Posterior vena cava (tissue), 2 donors: ENCODE results near the gene GRIN1. TPM values are rescaled to one million over a fixed set of nuclear protein-coding genes. Genes with fewer than 3 reads are reported as not detected.

ENCODE experiments used
- DNase-seq: peaks from one replicate; pipeline ENCODE4 v3.0.0-alpha.2; 2020; ENCODE audit warnings: low spot score
- intact Hi-C, 2 donors: fragments of 100-400 bp; cut with DNase I; formaldehyde crosslinking; loops; one replicate each; pipeline versions ENCODE4 v1.14.1 to v1.14.2; 2022 to 2023
- total RNA-seq, 2 donors: library from RNA; stranded (reverse); fragmentation: NEBNext Ultra II Directional; extraction: Animal tissue kit (Norgen Biotek cat#: 25700); gene quantifications; one replicate each; pipeline ENCODE4 v1.2.1, GENCODE V29; 2021
- donor health status: DM: yes; HTN: yes; CAD: no.
- donor health status: DM: yes; HTN: yes; CAD: no.

The GRIN1 gene
- total RNA-seq, 2 donors from 2014 or later = not detected

- no peak for DNase-seq
- intact Hi-C loops = no loop called here
Observed at GRCh38 chr9:137141976-137142936, 3.3 kb downstream of the GRIN1 start.

- no peak for DNase-seq
- intact Hi-C loops = no loop called here
Observed at GRCh38 chr9:137143459-137143858, 4.5 kb downstream of the GRIN1 start.

GRCh38 chr9:137145731-137146526 lies 7.0 kb downstream of the GRIN1 start:
- no peak for DNase-seq
- intact Hi-C loops = no loop called here

GRCh38 chr9:137146527-137146918 lies 7.6 kb downstream of the GRIN1 start:
- DNase-seq = no peak
- intact Hi-C loops = no loop called here

GRCh38 chr9:137147091-137147792 lies 8.3 kb downstream of the GRIN1 start:
- DNase-seq = no peak
- intact Hi-C loops = no loop called here

GRCh38 chr9:137147793-137148160 lies 8.8 kb downstream of the GRIN1 start:
- DNase-seq = no peak
- intact Hi-C loops = no loop called here

- DNase-seq = no peak
- intact Hi-C loops = no loop called here
Observed at GRCh38 chr9:137148242-137148641, 9.3 kb downstream of the GRIN1 start.

- no peak for DNase-seq
- intact Hi-C loops = no loop called here
Observed at GRCh38 chr9:137148661-137149060, 9.7 kb downstream of the GRIN1 start.

- intact Hi-C loops = no loop called here
- DNase-seq = no peak
Observed at GRCh38 chr9:137149363-137149762, 10.4 kb downstream of the GRIN1 start.

GRCh38 chr9:137149942-137150616 lies 11.1 kb downstream of the GRIN1 start:
- no peak for DNase-seq

GRCh38 chr9:137150617-137151457 lies 11.9 kb downstream of the GRIN1 start:
- DNase-seq = no peak
- intact Hi-C loops = no loop called here

More at GRCh38 chr9:137149942-137150616, 11.1 kb downstream of the GRIN1 start:
- intact Hi-C loops = no loop called here

GRCh38 chr9:137152844-137153405 lies 14.0 kb downstream of the GRIN1 start:
- intact Hi-C loops = loop anchor here in 1 of 2 donors (1.0 kb wide), 1 partner anchor 33 kb away; no protein-coding TSS in a partner anchor
- DNase-seq = no peak

GRCh38 chr9:137156567-137157375 lies 17.8 kb downstream of the GRIN1 start:
- DNase-seq = no peak
- intact Hi-C loops = no loop called here

- intact Hi-C loops = no loop called here
- DNase-seq = no peak
Observed at GRCh38 chr9:137157618-137158415, 18.9 kb downstream of the GRIN1 start.

GRCh38 chr9:137158625-137159024 lies 19.7 kb downstream of the GRIN1 start:
- no peak for DNase-seq
- intact Hi-C loops = no loop called here
